GM10248 (cell line): ENCODE measurements around the gene THAP8.
"Not testable (repeated sequence)": the region's sequence is repeated elsewhere in the genome, so short reads cannot be mapped to it uniquely, and the experiment has no call there.

Source experiments
- CTCF ChIA-PET: fragments of 300-600 bp; sonication (Branson Sonifier 250); formaldehyde crosslinking; extraction: SDS; loops from one replicate; lab custom pipeline; 2021; ENCODE audit warnings: antibody characterized with exemption; lab: Yijun Ruan, JAX
- POLR2A ChIA-PET: fragments of 350-650 bp; sonication (Branson Sonifier 250); formaldehyde crosslinking; extraction: SDS; loops from one replicate; lab custom pipeline; 2020; ENCODE audit warnings: antibody characterized with exemption; lab: Yijun Ruan, JAX
- DNase-seq: peaks from one replicate; pipeline ENCODE4 v3.0.0; 2012; ENCODE audit errors: extremely low spot score
- CTCF ChIP-seq: IDR thresholded peaks from 2 replicates; pipeline ENCODE4 v1.5.1; 2012; ENCODE audit warnings: mild to moderate bottlenecking, low read depth; ENCODE audit errors: extremely low read depth, missing control alignments, control extremely low read depth

Gene THAP8

GRCh38 chr19:36073121-36073876, 19.2 kb upstream of the THAP8 start:
- ChIA-PET CTCF (interaction anchor here (0.9 to 1.4 kb wide), 6 partner anchors 10 to 19 kb away, joined by 3 to 7 read pairs (median 4); partner anchors contain the start of gene THAP8), POLR2A (no interaction called here)
- TF ChIP-seq CTCF, result no peak
- no peak for DNase-seq

- TF ChIP-seq CTCF, result no peak
- no peak for DNase-seq
- POLR2A ChIA-PET, result interaction anchor here (0.6 kb wide), 1 partner anchor 278 kb away, joined by 5 read pairs; no protein-coding TSS in a partner anchor
- CTCF ChIA-PET, result interaction anchor here (1.1 to 2.1 kb wide), 4 partner anchors 11 to 18 kb away, joined by 3 to 9 read pairs (median 6); partner anchors contain the start of gene THAP8
Measured at GRCh38 chr19:36072081-36072480, 18.0 kb upstream of the THAP8 start.

DNA sequence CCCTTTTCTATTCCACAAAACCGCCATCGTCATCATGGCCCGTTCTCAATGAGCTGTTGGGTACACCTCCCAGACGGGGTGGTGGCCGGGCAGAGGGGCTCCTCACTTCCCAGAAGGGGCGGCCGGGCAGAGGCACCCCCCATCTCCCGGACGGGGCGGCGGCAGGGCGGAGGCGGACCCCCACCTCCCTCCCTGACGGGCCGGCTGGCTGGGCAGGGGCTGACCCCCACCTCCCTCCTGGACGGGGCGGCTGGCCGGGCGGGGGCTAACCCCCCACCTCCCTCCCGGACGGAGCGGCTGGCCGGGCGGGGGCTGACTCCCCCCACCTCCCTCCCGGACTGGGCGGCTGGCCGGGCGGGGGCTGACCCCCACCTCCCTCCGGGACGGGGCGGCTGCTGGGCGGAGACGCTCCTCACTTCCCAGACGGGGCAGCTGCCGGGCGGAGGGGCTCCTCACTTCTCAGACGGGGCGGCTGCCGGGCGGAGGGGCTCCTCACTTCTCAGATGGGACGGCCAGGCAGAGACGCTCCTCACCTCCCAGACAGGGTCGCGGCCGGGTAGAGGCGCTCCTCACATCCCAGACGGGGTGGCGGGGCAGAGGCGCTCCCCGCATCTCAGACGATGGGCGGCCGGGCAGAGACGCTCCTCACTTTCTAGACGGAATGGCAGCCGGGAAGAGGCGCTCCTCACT, 14.9 kb upstream of the THAP8 start:
- DNase-seq, CTCF ChIA-PET, POLR2A ChIA-PET: not testable (repeated sequence)

- ChIA-PET POLR2A (no interaction called here), CTCF (interaction anchor here (0.7 to 1.9 kb wide), 3 partner anchors 9 to 47 kb away, joined by 3 to 8 read pairs (median 3); partner anchors contain the start of gene POLR2I)
- no peak for TF ChIP-seq CTCF
- DNase-seq, result no peak
Measured at GRCh38 chr19:36067681-36068080, 13.6 kb upstream of the THAP8 start.

GRCh38 chr19:36064826-36065225, 10.7 kb upstream of the THAP8 start:
- CTCF ChIA-PET, result no interaction called here
- POLR2A ChIA-PET, result no interaction called here
- TF ChIP-seq CTCF, result no peak
- no peak for DNase-seq

DNA sequence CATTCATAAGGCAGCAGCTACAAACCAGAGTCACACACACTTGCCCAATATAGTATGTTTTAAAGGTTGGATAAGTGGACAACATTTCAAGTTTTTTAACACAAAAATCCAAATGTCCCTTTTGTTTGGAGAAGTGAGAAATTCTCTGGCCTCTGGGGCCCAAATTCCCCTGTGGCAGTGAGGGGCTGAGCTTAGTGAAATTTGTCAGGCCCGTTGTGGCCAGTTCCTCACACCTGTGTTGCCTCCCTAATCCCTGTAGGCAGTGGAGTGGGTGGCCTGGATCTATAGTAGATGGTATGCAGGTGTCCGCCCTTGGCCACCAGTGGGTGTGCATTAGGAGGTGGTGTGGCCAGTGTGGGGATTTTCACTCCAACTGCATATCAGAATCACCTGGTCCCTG, 7.3 kb upstream of the THAP8 start:
- POLR2A ChIA-PET, result no interaction called here
- CTCF ChIA-PET, result interaction anchor here (1.0 to 3.3 kb wide), 20 partner anchors 9 to 464 kb away, joined by 3 to 21 read pairs (median 6); partner anchors contain the start of genes ZNF146 and ZNF565
- no peak for TF ChIP-seq CTCF
- no peak for DNase-seq
